Activated naive CD4-positive, alpha-beta T cell treated with anti-CD3 and anti-CD28 coated beads, Interleukin-2, amount 50 U/mL, for 24 hours (primary cell): ENCODE results near the gene NIP7.
A peak's percentile ranks its signal among the peaks of the same experiment; 100 is the strongest.

Source experiments
- H3K27ac Mint-ChIP-seq: one replicate; pipeline ENCODE4 v1.8.0; 2021; ENCODE audit warnings: mild to moderate bottlenecking, mixed read lengths
- H3K27me3 Mint-ChIP-seq: one replicate; pipeline ENCODE4 v1.8.0; 2021; ENCODE audit warnings: mixed read lengths
- H3K36me3 Mint-ChIP-seq: one replicate; pipeline ENCODE4 v1.8.0; 2021; ENCODE audit warnings: mixed read lengths
- H3K4me1 Mint-ChIP-seq: one replicate; pipeline ENCODE4 v1.8.0; 2021; ENCODE audit warnings: mixed read lengths
- H3K4me3 Mint-ChIP-seq: one replicate; pipeline ENCODE4 v1.8.0; 2021; ENCODE audit warnings: mild to moderate bottlenecking, mixed read lengths
- H3K9me3 Mint-ChIP-seq: one replicate; pipeline ENCODE4 v1.8.0; 2021; ENCODE audit warnings: mixed read lengths

The NIP7 gene

DNA sequence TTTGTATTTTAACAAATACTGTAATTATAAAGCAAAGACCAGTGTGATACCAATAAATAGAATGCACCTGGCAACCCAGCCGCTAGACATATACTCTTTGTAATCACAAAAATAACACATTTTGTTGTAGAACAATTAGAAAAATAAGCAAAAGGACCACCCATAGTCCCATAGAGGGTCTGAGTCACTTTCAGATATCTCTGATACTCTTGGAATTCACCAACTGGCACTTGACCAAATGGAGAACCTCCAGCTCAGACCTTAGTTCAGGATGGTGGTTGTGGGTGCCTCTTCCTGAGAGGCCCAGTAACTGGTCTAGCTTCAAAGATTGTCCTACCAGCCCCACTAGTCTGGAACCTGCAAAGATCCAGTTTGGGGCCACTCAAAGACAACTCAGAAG is 47.0 kb downstream of the NIP7 start:
- Mint-ChIP-seq H3K4me3 (peak overlapping the region; percentile 91), H3K36me3 (peaks cover 15% of the 10 kb centered on the region), H3K27ac (no peak overlapping the region), H3K9me3 (no peaks in the 10 kb centered on the region), H3K27me3 (no peaks in the 10 kb centered on the region), H3K4me1 (peaks cover 28% of the 10 kb centered on the region)
